ENCODE data around the gene ATXN1. TPM values are rescaled to one million over a fixed set of nuclear protein-coding genes. Genes with fewer than 3 reads are reported as not detected.

The ATXN1 gene
- total RNA-seq, 1 donor from 2014 or later, result 15.5 TPM

GRCh38 chr6:16402581-16402900 lies 358.7 kb downstream of the ATXN1 start:
- no peak for DNase-seq
- no peaks in the 10 kb centered on the region for H3K27me3 Mint-ChIP-seq (ENCODE audit: unreplicated experiment)
- peaks cover 17% of the 10 kb centered on the region for H3K4me1 Mint-ChIP-seq (ENCODE audit: low read depth, unreplicated experiment)
- no peak for TF ChIP-seq CTCF (IDR thresholded peaks at IDR 0.05; ENCODE audit: partially characterized antibody, unreplicated experiment)
- H3K27ac Mint-ChIP-seq (ENCODE audit: unreplicated experiment), result peak overlapping the region; percentile 39
- no peak overlapping the region for H3K4me3 Mint-ChIP-seq (ENCODE audit: unreplicated experiment)
- no peaks in the 10 kb centered on the region for H3K9me3 Mint-ChIP-seq (ENCODE audit: unreplicated experiment)
- H3K36me3 Mint-ChIP-seq (ENCODE audit: unreplicated experiment), result peaks cover 9% of the 10 kb centered on the region

GRCh38 chr6:16400248-16400760 lies 361.0 kb downstream of the ATXN1 start:
- Mint-ChIP-seq H3K4me1 (ENCODE audit: low read depth, unreplicated experiment) (peaks cover 17% of the 10 kb centered on the region), H3K36me3 (ENCODE audit: unreplicated experiment) (peaks cover 9% of the 10 kb centered on the region), H3K4me3 (ENCODE audit: unreplicated experiment) (no peak overlapping the region), H3K27me3 (ENCODE audit: unreplicated experiment) (no peaks in the 10 kb centered on the region), H3K9me3 (ENCODE audit: unreplicated experiment) (no peaks in the 10 kb centered on the region), H3K27ac (ENCODE audit: unreplicated experiment) (no peak overlapping the region)
- no peak for TF ChIP-seq CTCF (IDR thresholded peaks at IDR 0.05; ENCODE audit: partially characterized antibody, unreplicated experiment)
- DNase-seq, result no peak

GRCh38 chr6:16399695-16400094 lies 361.6 kb downstream of the ATXN1 start:
- DNase-seq, result no peak
- H3K4me3 Mint-ChIP-seq (ENCODE audit: unreplicated experiment), result no peak overlapping the region
- peaks cover 12% of the 10 kb centered on the region for H3K4me1 Mint-ChIP-seq (ENCODE audit: low read depth, unreplicated experiment)
- peaks cover 5% of the 10 kb centered on the region for H3K36me3 Mint-ChIP-seq (ENCODE audit: unreplicated experiment)
- no peak for TF ChIP-seq CTCF (IDR thresholded peaks at IDR 0.05; ENCODE audit: partially characterized antibody, unreplicated experiment)
- H3K9me3 Mint-ChIP-seq (ENCODE audit: unreplicated experiment), result no peaks in the 10 kb centered on the region
- no peaks in the 10 kb centered on the region for H3K27me3 Mint-ChIP-seq (ENCODE audit: unreplicated experiment)
- H3K27ac Mint-ChIP-seq (ENCODE audit: unreplicated experiment), result no peak overlapping the region

- Mint-ChIP-seq H3K27me3 (ENCODE audit: unreplicated experiment) (no peaks in the 10 kb centered on the region), H3K4me3 (ENCODE audit: unreplicated experiment) (no peak overlapping the region), H3K36me3 (ENCODE audit: unreplicated experiment) (peaks cover 5% of the 10 kb centered on the region), H3K27ac (ENCODE audit: unreplicated experiment) (no peak overlapping the region), H3K9me3 (ENCODE audit: unreplicated experiment) (no peaks in the 10 kb centered on the region), H3K4me1 (ENCODE audit: low read depth, unreplicated experiment) (peaks cover 9% of the 10 kb centered on the region)
- no peak for TF ChIP-seq CTCF (IDR thresholded peaks at IDR 0.05; ENCODE audit: partially characterized antibody, unreplicated experiment)
- no peak for DNase-seq
Measured at GRCh38 chr6:16399158-16399557, 362.1 kb downstream of the ATXN1 start.

- Mint-ChIP-seq H3K4me1 (ENCODE audit: low read depth, unreplicated experiment) (peaks cover 4% of the 10 kb centered on the region), H3K27me3 (ENCODE audit: unreplicated experiment) (no peaks in the 10 kb centered on the region), H3K9me3 (ENCODE audit: unreplicated experiment) (no peaks in the 10 kb centered on the region), H3K36me3 (ENCODE audit: unreplicated experiment) (peaks cover 5% of the 10 kb centered on the region), H3K4me3 (ENCODE audit: unreplicated experiment) (no peak overlapping the region), H3K27ac (ENCODE audit: unreplicated experiment) (no peak overlapping the region)
- no peak for TF ChIP-seq CTCF (IDR thresholded peaks at IDR 0.05; ENCODE audit: partially characterized antibody, unreplicated experiment)
- no peak for DNase-seq
Measured at GRCh38 chr6:16398587-16398986, 362.7 kb downstream of the ATXN1 start.
